K562 (cell line): ENCODE measurements around the gene REEP3. TPM values are rescaled to one million over a fixed set of nuclear protein-coding genes. Genes with fewer than 3 reads are reported as not detected.
"Not testable (repeated sequence)": the region's sequence is repeated elsewhere in the genome, so short reads cannot be mapped to it uniquely, and the experiment has no call there.

Experiments used
- ATAC-seq: fragments of 200-7000 bp; cut with Tn5 transposase; 3 replicates; pipeline ENCODE4 v1.9.1; 2020; ENCODE audit warnings: moderate library complexity
- BruUV-seq: library from RNA; stranded (reverse); fragments of 400-500 nt; replicated peaks from 2 replicates; lab custom pipeline; 2021; lab: Mats Ljungman, UMichigan
- CTCF ChIA-PET: fragments of 300-600 bp; formaldehyde crosslinking; extraction: SDS; loops from one replicate; lab custom pipeline; 2021; ENCODE audit warnings: low intra/inter-chr PET ratio; lab: Yijun Ruan, JAX
- POLR2A ChIA-PET: fragments of 300-600, 350-650 bp; sonication (Branson Sonifier 250); formaldehyde crosslinking; extraction: SDS; loops from one replicate; lab custom pipeline; 2021; ENCODE audit warnings: antibody characterized with exemption, inconsistent platforms; lab: Yijun Ruan, JAX
- DNase-seq, 4 experiments: peaks; one replicate each; pipeline versions ENCODE4 v3.0.0 to v3.0.0-alpha.2; 2011 to 2018; ENCODE audit warnings: low spot score in 3 of 4, mixed read lengths in 3 of 4; ENCODE audit errors: extremely low read depth in 1 of 4
- FAIRE-seq: peaks from 2 replicates; lab custom pipeline; 2011; peaks lifted over from hg19 to GRCh38; lab: Jason Lieb, UNC
- H2AFZ ChIP-seq: 2 replicates; pipeline ENCODE4 v1.6.0; 2011; ENCODE audit warnings: low read depth, low read length, control low read depth, inconsistent platforms
- H3K27ac ChIP-seq: fragments of 200-600 bp; 3 replicates; pipeline ENCODE4 v1.8.0; 2011; ENCODE audit warnings: low read depth, mild to moderate bottlenecking, control low read depth, inconsistent platforms, low read length, moderate library complexity, mixed read lengths; ENCODE audit errors: extremely low read depth
- H3K27me3 ChIP-seq, 2 experiments: fragments of 300-600 bp in 1 of 2; 2 replicates in 1 of 2; 3 replicates in 1 of 2; pipeline versions ENCODE4 v1.6.0 to v1.8.0; 2011; ENCODE audit warnings: inconsistent platforms in 2 of 2, low read length in 2 of 2, mild to moderate bottlenecking in 1 of 2, mixed read lengths in 1 of 2, moderate library complexity in 1 of 2; ENCODE audit not compliant: control insufficient read depth in 2 of 2, insufficient read depth in 2 of 2
- H3K36me3 ChIP-seq: fragments of 300-600 bp; 3 replicates; pipeline ENCODE4 v1.8.0; 2011; ENCODE audit warnings: mild to moderate bottlenecking, low read length, inconsistent platforms; ENCODE audit not compliant: control insufficient read depth, insufficient read depth
- H3K4me1 ChIP-seq, 2 experiments: fragments of 200-600 bp in 1 of 2; replicated peaks in 1 of 2; 2 replicates in 1 of 2; 3 replicates in 1 of 2; pipeline versions ENCODE4 v1.5.1 to v1.8.0; 2011; ENCODE audit warnings: inconsistent platforms in 2 of 2, low read length in 2 of 2, mild to moderate bottlenecking in 1 of 2, mixed read lengths in 1 of 2, moderate library complexity in 1 of 2; ENCODE audit not compliant: control insufficient read depth in 2 of 2, insufficient read depth in 2 of 2
- H3K4me2 ChIP-seq: 2 replicates; pipeline ENCODE4 v1.6.1; 2011; ENCODE audit warnings: low read length, control low read depth, inconsistent platforms, mixed read lengths; ENCODE audit not compliant: insufficient read depth
- H3K4me3 ChIP-seq: fragments of 200-600 bp; sonication (generic), shearing (Covaris generic); 2 replicates; pipeline ENCODE4 v1.5.1; 2016; ENCODE audit warnings: control low read depth, inconsistent platforms
- H3K79me2 ChIP-seq: fragments of 200-600 bp; 3 replicates; pipeline ENCODE4 v1.8.0; 2011; ENCODE audit warnings: low read length, inconsistent platforms; ENCODE audit not compliant: control insufficient read depth, insufficient read depth
- H3K9ac ChIP-seq, 2 experiments: 2 replicates each; pipeline versions ENCODE4 v1.6.0 to v1.6.1; 2011; ENCODE audit warnings: low read depth in 2 of 2, low read length in 2 of 2, control low read depth in 1 of 2, inconsistent platforms in 1 of 2, mild to moderate bottlenecking in 1 of 2, mixed read lengths in 1 of 2; ENCODE audit not compliant: insufficient read depth in 1 of 2
- H3K9me1 ChIP-seq: one replicate; pipeline ENCODE4 v1.6.0; 2011; ENCODE audit warnings: inconsistent platforms, mild to moderate bottlenecking, low read length, moderate library complexity; ENCODE audit not compliant: control insufficient read depth, insufficient read depth
- H3K9me3 ChIP-seq: replicated peaks from 2 replicates; pipeline ENCODE4 v1.5.1; 2011; ENCODE audit warnings: low read depth, low read length, inconsistent platforms; ENCODE audit not compliant: control insufficient read depth, insufficient read depth
- H4K20me1 ChIP-seq: replicated peaks from 2 replicates; pipeline ENCODE4 v1.6.1; 2011; ENCODE audit warnings: low read length, inconsistent platforms, mixed read lengths; ENCODE audit not compliant: control insufficient read depth, insufficient read depth
- ATF4 ChIP-seq: fragments of 450-650 bp; formaldehyde crosslinking; IDR thresholded peaks from 2 replicates; pipeline ENCODE4 v1.4.0; 2022; ENCODE audit warnings: mild to moderate bottlenecking, moderate library complexity
- CREB5 ChIP-seq: fragments of 250-450 bp; sonication (Bioruptor Pico); IDR thresholded peaks from 2 replicates; pipeline ENCODE4 v1.5.0; 2020; ENCODE audit warnings: mild to moderate bottlenecking
- EWSR1 ChIP-seq: fragments of 450-650 bp; IDR thresholded peaks from 2 replicates; pipeline ENCODE4 v1.6.1; 2018; ENCODE audit warnings: borderline replicate concordance, mild to moderate bottlenecking, low read depth, moderate library complexity; ENCODE audit not compliant: partially characterized antibody
- KDM2B ChIP-seq: fragments of 250-450 bp; sonication (Bioruptor Pico); IDR thresholded peaks from 2 replicates; pipeline ENCODE4 v1.8.0; 2021; ENCODE audit warnings: mild to moderate bottlenecking, moderate library complexity
- MCM7 ChIP-seq, 2 experiments: fragments of 450-650 bp; IDR thresholded peaks; 2 replicates each; pipeline ENCODE4 v1.6.1; 2016 to 2018
- NCOR1 ChIP-seq: fragments of 450-650 bp; IDR thresholded peaks from 2 replicates; pipeline ENCODE4 v1.6.1; 2016; ENCODE audit warnings: mild to moderate bottlenecking, moderate library complexity
- NFRKB ChIP-seq: fragments of 450-650 bp; IDR thresholded peaks from 2 replicates; pipeline ENCODE4 v1.6.1; 2016; ENCODE audit warnings: low read depth
- RERE ChIP-seq: sonication (generic); formaldehyde crosslinking; IDR thresholded peaks from 2 replicates; pipeline ENCODE4 v1.8.0; 2023; ENCODE audit warnings: missing genetic modification reagents, mild to moderate bottlenecking, borderline replicate concordance
- TSC22D4 ChIP-seq: fragments of 450-650 bp; IDR thresholded peaks from 2 replicates; pipeline ENCODE4 v1.6.1; 2016; ENCODE audit warnings: missing genetic modification characterization, missing biosample characterization, control low read depth
- USF1 ChIP-seq: sonication (generic); formaldehyde crosslinking; IDR thresholded peaks from 2 replicates; pipeline ENCODE4 v1.9.0; 2022; ENCODE audit warnings: mild to moderate bottlenecking, missing genetic modification reagents
- ZNF696 ChIP-seq: fragments of 250-450 bp; sonication (Bioruptor Pico); conservative IDR thresholded peaks from 2 replicates; pipeline ENCODE4 v1.4.0; 2020; ENCODE audit warnings: mild to moderate bottlenecking, moderate library complexity
- ZNF75A ChIP-seq: fragments of 450-650 bp; formaldehyde crosslinking; IDR thresholded peaks from 2 replicates; pipeline ENCODE4 v1.4.0; 2020; ENCODE audit warnings: mild to moderate bottlenecking
- ZNF780A ChIP-seq: fragments of 250-450 bp; sonication (Bioruptor Pico); IDR thresholded peaks from 2 replicates; pipeline ENCODE4 v1.5.0; 2021; ENCODE audit warnings: mild to moderate bottlenecking
- ZSCAN32 ChIP-seq: fragments of 450-650 bp; formaldehyde crosslinking; IDR thresholded peaks from 2 replicates; pipeline ENCODE4 v1.4.0; 2020; ENCODE audit warnings: mild to moderate bottlenecking, moderate library complexity
- WGBS: fragments of 100-300 bp; shearing (Covaris generic); methylation state at CpG from one replicate; pipeline ENCODE4 v1.1.6; 2016; ENCODE audit warnings: low coverage, mixed read lengths; ENCODE audit not compliant: insufficient coverage; ENCODE audit errors: missing lambda C conversion rate; 5-methylcytosine and 5-hydroxymethylcytosine counted together
- in situ Hi-C: fragments of 300-500 bp; cut with MboI; formaldehyde crosslinking; loops from 4 replicates; pipeline ENCODE4 v1.15.0; 2018; ENCODE audit warnings: inconsistent platforms, mixed read lengths
- intact Hi-C: fragments of 100-400 bp; cut with micrococcal nuclease; formaldehyde crosslinking; loops from 2 replicates; pipeline ENCODE4 v1.14.2; 2022
- polyA plus RNA-seq, 8 experiments: library from polyadenylated mRNA; depleted of rRNA in 4 of 8; stranded (reverse) in 5 of 8; unstranded in 3 of 8; fragments of >200 nt; fragmentation: Nextera tagmentation in 2 of 8; fragmentation: Illumina TruSeq in 1 of 8; extraction: Ambion mirVana in 2 of 8; extraction: Trizol in 1 of 8; gene quantifications; 2 replicates each; pipeline versions ENCODE4 v1.2.1 to v1.2.3, GENCODE V29; 2011 to 2014; ENCODE audit warnings: inconsistent platforms in 1 of 8, missing spikeins in 1 of 8
- total RNA-seq, 7 experiments: library from RNA; depleted of rRNA in 6 of 7; stranded (reverse); fragments of >200 nt in 6 of 7; fragmentation: Illumina TruSeq in 2 of 7; extraction: Trizol in 2 of 7; gene quantifications; 2 replicates each; pipeline versions ENCODE4 v1.2.1 to v1.2.3, GENCODE V29; 2011 to 2021; ENCODE audit warnings: low replicate concordance in 1 of 7

The REEP3 gene
- total and polyA plus RNA-seq, 9 of the 15 experiments (the other 6 are each of a cell fraction or from before 2014, with no cell fraction given) = 3.4 to 13.4 (median 9.2) TPM

- TF ChIP-seq ZSCAN32 (CRISPR knock-in tag) (no peak), ATF4 (CRISPR knock-in tag) (no peak), KDM2B (CRISPR knock-in tag) (no peak), NCOR1 (no peak), CREB5 (CRISPR knock-in tag) (no peak), USF1 (CRISPR knock-in tag) (no peak), EWSR1 (no peak), NFRKB (no peak), RERE (CRISPR knock-in tag) (no peak), TSC22D4 (tag) (no peak), MCM7 (IDR thresholded peaks at IDR 0.05) (no peak), ZNF696 (CRISPR knock-in tag) (no peak), ZNF75A (no peak), ZNF780A (CRISPR knock-in tag) (no peak)
Observed at GRCh38 chr10:63657761-63658160, 136.6 kb downstream of the REEP3 start (continued).

- intact Hi-C loops, H2AFZ ChIP-seq, H3K9ac ChIP-seq, H3K4me2 ChIP-seq, in situ Hi-C loops, H3K9me3 ChIP-seq, H3K9me1 ChIP-seq, H3K4me3 ChIP-seq, CTCF ChIA-PET, H3K4me1 ChIP-seq, H4K20me1 ChIP-seq, H3K27me3 ChIP-seq, H3K27ac ChIP-seq, H3K36me3 ChIP-seq, ATAC-seq, H3K79me2 ChIP-seq, DNase-seq, BruUV-seq, FAIRE-seq: not testable (repeated sequence)
- POLR2A ChIA-PET = interaction anchor here (0.6 to 1.3 kb wide), 4 partner anchors 13 to 194 kb away, joined by 3 read pairs; no protein-coding TSS in a partner anchor
- 14% methylated on average over 8 of the region's 8 CpGs for WGBS
Observed at GRCh38 chr10:63660941-63661340, 139.7 kb downstream of the REEP3 start.
